ENCODE results near the gene LPIN3. TPM values are rescaled to one million over a fixed set of nuclear protein-coding genes. Genes with fewer than 3 reads are reported as not detected.

LPIN3 gene
- total RNA-seq, 4 donors from 2014 or later: 85.0 to 320 (median 222) TPM

DNA sequence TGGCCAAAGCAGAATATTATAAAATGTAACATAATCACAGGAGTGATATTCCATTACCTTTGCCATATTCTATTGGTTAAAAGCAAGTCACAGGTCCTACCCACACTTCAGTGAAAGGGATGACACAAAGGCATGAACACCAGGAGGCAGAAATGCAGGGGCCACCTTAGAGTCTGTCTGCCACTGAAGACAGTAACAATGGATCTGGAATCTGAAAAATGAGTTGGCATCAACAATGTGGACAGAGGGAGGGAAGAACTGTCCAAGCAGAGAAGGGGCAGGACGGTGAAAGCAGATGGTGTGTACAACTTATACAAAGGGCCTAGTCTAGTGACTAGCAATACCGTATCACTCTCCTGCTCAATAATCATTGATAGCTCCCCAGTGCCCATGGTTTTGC, 6.6 kb upstream of the LPIN3 start:
- DNase-seq: no peak

DNA sequence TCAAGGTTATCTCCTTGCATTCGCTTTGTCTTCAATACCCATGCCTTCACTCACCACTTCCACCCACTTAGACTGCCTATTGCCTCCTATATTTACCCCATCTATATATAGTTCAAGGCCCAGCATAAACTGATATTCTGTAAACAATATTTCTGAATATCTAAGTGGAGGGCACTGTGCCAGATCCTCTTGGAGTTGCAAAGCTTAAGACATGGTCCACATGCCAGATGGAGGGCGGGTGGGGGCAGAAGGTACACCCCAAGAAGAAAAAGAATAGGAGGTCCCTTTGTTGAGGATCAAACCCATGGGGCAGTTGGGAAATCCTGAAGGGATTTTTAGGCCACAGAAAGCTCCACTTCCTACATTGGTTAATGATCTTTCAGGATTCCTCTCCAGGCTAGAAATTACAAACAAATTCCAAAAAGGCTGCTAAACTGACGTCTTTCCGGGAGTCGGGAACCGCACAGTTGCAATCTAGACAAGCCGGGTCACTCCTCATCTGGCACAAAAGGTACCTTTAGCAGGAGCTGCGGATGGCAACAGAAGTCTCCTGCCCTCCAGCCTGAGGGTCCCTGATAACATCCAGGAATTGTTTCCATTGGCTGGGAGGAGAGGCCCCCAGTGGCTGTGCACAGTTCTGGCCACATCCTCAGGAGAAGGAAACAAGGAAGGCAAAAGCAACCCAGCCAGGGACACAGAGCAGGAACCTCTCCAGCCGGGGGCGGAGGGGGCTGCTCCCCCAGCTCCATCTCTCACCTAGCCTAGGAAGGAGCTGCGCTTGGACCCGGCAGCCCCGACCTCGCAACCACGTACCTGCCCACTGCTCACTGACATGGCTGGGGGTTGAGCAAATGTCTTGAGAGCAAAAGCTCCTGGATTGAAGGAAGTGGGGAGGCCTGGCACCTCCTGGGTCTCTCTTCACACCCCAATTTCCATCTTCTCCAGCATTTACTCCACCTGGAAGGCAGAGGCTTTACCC, 5.9 kb upstream of the LPIN3 start:
- Histone ChIP-seq H3K4me1 (peaks cover 0 to 4% (median 1%) of the 10 kb centered on the region in 4 donors), H3K36me3 (no peaks in the 10 kb centered on the region), H3K9me3 (no peaks in the 10 kb centered on the region), H3K27ac (peak overlapping the region in 3 of 4 donors; percentile 17 to 81 (median 63)), H3K4me3 (no peak overlapping the region), H3K27me3 (no peaks in the 10 kb centered on the region)
- TF ChIP-seq, protein P1, sequence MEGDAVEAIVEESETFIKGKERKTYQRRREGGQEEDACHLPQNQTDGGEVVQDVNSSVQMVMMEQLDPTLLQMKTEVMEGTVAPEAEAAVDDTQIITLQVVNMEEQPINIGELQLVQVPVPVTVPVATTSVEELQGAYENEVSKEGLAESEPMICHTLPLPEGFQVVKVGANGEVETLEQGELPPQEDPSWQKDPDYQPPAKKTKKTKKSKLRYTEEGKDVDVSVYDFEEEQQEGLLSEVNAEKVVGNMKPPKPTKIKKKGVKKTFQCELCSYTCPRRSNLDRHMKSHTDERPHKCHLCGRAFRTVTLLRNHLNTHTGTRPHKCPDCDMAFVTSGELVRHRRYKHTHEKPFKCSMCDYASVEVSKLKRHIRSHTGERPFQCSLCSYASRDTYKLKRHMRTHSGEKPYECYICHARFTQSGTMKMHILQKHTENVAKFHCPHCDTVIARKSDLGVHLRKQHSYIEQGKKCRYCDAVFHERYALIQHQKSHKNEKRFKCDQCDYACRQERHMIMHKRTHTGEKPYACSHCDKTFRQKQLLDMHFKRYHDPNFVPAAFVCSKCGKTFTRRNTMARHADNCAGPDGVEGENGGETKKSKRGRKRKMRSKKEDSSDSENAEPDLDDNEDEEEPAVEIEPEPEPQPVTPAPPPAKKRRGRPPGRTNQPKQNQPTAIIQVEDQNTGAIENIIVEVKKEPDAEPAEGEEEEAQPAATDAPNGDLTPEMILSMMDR (IDR thresholded peaks at IDR 0.05): no peak
- TF ChIP-seq POLR2A (IDR thresholded peaks at IDR 0.05): no peak
- no peak for DNase-seq

More for the DNA sequence above, 6.6 kb upstream of the LPIN3 start:
- H3K4me3 ChIP-seq: no peak overlapping the region
- no peaks in the 10 kb centered on the region for H3K36me3 ChIP-seq
- no peak for TF ChIP-seq POLR2A (IDR thresholded peaks at IDR 0.05)
- TF ChIP-seq, protein P1 (IDR thresholded peaks at IDR 0.05): no peak
- H3K9me3 ChIP-seq: no peaks in the 10 kb centered on the region
- peak overlapping the region in 3 of 4 donors; percentile 17 to 81 (median 63) for H3K27ac ChIP-seq
- no peaks in the 10 kb centered on the region for H3K27me3 ChIP-seq
- peaks cover 0 to 3% (median 0%) of the 10 kb centered on the region in 4 donors for H3K4me1 ChIP-seq

DNA sequence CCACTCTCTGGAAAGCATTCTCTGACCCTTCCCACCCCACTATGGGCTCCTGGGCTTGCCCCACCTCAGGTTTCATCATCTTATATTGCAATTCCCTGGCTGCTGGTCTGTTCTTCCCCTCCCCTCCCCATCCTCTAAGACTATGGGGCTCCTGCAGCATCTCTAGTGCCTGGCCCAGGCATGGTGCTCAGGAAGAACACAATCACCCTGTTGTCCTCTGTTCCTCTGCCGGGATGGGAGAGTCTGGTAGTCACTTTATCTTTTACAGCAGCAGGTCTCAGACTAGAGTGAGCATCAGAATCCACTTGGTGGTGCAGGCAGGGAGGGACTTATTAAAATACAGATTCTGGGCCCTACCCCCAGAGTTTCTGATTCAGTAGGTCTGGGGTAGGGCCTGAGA, 5.0 kb upstream of the LPIN3 start:
- Histone ChIP-seq H3K4me1 (peaks cover 0 to 12% (median 4%) of the 10 kb centered on the region in 4 donors), H3K27ac (peak overlapping the region in 1 of 4 donors; percentile 81), H3K9me3 (no peaks in the 10 kb centered on the region), H3K36me3 (no peaks in the 10 kb centered on the region), H3K4me3 (no peak overlapping the region), H3K27me3 (no peaks in the 10 kb centered on the region)
- no peak for DNase-seq
- TF ChIP-seq, protein P1 (IDR thresholded peaks at IDR 0.05): no peak
- TF ChIP-seq POLR2A (IDR thresholded peaks at IDR 0.05): no peak

DNA sequence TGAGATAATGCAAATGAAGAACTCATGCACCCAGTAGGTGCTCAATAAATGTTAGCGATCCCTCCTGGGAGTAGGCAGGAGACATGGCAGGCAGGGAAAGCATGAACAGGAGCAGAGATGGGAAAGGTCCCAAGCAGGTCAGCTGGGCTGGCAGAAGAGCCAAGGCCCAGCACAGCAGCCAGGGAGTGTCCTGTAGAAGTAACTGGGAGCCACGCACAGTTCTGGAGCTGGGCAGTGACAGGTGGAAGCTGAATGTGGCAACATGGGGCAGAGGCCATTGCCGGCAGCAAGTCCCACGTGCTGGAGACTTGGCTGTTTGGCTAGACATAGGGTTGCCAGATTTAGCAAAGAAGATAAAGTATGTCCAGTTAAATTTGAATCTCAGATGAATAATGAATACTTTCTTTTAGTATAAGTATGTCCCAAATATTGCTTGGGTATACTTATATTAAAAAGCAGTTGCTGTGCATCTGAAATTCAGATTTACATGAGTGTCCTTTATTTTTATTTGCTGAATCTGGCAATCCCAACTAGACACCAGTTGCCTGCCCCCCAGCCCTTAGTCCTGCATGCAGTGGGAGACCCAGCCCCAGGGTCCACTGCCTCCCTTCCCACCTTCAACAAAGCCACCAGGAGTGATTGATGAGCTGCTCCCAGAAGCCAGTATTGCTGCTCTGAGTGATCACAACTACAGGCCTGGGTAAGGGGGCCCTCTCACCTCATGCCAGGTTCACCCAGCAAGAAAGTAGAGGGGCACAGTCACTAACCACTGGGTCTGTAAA, 3.7 kb upstream of the LPIN3 start:
- Histone ChIP-seq H3K9me3 (no peaks in the 10 kb centered on the region), H3K27ac (no peak overlapping the region), H3K4me1 (peaks cover 0 to 14% (median 4%) of the 10 kb centered on the region in 4 donors), H3K36me3 (no peaks in the 10 kb centered on the region), H3K27me3 (no peaks in the 10 kb centered on the region), H3K4me3 (no peak overlapping the region)
- no peak for DNase-seq
- no peak for TF ChIP-seq POLR2A (IDR thresholded peaks at IDR 0.05)
- TF ChIP-seq, protein P1 (IDR thresholded peaks at IDR 0.05): no peak

DNA sequence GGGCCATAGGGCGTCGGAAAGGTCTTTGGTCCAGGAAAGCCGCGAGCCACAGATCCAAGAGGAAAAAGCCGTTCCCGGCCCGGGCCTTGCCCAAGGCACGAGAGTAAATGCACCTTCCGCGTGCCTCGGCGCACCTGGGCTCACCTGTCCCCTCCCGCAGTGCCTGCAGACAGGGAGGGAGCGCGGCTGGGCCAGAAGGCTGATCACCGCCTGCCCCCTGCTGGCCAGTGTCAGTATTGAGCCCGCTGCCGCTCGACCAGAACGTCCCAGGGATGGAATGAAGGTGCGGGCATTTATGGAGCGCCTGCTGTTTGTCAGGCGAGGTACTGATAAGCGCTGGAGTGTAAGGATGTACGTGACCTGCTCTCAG, 679 bp upstream of the LPIN3 start:
- H3K27me3 ChIP-seq: no peaks in the 10 kb centered on the region
- peak overlapping the region in 3 of 4 donors; percentile 28 to 59 (median 54) for H3K4me3 ChIP-seq
- TF ChIP-seq, protein P1 (IDR thresholded peaks at IDR 0.05): peak; percentile 94 to 100 (median 100)
- peak in 1 of 2 donors; percentile 8 for TF ChIP-seq POLR2A (IDR thresholded peaks at IDR 0.05)
- H3K4me1 ChIP-seq: peaks cover 0 to 27% (median 4%) of the 10 kb centered on the region in 4 donors
- no peaks in the 10 kb centered on the region for H3K9me3 ChIP-seq
- peak; percentile 78 to 98 (median 96) for DNase-seq
- H3K36me3 ChIP-seq: no peaks in the 10 kb centered on the region
- peak overlapping the region in 3 of 4 donors; percentile 78 to 98 (median 94) for H3K27ac ChIP-seq

Data from Peyer's patch (tissue), 4 donors.